ENCODE data around the gene ENPP3. TPM values are rescaled to one million over a fixed set of nuclear protein-coding genes. Genes with fewer than 3 reads are reported as not detected.
A peak's percentile ranks its signal among the peaks of the same experiment; 100 is the strongest.

Gene ENPP3
- total RNA-seq, 1 experiment from 2014 or later = not detected

DNA sequence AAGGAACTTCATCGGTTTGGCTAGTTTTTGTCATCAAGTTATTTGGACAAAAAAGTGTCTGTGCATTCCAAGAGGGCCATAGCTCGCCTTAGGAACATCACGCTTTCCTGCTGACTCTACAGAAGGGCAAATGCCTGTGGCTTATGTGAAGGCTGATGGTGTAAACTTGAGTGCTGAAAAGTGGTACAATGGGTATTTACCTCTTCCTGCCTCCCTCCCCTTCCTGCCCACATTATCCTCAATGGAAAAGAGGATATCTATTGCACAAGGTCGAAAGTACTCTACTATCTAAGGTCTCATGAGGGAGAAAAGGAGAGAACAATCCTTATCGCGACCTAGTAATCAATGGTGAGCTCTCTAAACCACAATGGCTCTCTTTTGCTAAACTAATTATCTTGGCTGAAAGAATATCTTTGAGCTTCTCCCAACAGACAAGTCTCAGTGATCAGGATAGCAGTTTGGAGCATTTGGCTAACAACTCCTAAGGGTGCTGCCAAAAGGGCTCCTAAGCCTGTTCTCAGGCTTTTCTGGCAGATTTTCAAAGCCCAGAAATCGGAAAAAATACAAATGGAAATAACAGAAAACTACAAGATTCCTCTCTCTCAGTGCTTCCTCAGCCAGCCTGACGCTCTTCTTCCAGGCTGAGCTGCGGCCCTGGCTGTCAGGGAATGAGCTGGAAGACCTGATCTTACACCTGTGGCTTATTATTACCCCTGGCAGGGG is 128.1 kb downstream of the ENPP3 start:
- DNase-seq (ENCODE audit: low spot score) = no peak

DNA sequence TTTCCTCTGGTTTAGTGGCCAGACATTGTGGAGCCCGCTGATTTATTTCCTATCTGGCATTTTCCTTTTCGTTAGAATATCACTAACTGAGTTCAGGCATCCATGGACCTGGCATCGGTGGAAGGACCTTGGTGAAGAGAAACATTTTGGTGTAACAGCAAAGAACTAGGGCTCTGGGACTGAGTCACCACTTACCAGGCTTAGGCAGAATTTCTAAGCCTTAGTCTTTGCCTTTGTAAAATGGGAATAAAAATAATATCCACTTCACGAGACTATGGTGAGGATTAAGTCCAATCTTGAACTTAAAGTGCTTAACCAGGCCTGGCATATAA is 128.7 kb downstream of the ENPP3 start:
- DNase-seq (ENCODE audit: low spot score) = no peak

DNA sequence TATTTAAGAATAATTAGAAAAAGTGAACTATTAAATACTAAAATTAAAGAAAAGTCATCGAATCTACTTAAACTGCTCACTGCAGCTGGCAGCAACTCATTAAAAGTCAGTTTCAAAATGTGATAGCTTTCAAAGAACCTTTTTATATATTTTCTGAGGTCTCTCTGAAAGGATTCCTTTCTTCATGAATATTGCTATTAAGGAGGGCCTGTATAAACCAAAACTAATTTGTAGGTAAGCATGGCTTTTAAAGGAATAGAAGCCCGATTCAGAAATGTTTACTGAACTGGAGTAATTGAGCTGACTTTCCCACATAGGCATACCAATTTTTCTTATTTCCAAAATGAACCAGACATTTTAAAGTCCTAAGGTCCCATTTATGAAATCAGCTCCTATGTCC is 129.5 kb downstream of the ENPP3 start:
- no peak for DNase-seq (ENCODE audit: low spot score)

DNA sequence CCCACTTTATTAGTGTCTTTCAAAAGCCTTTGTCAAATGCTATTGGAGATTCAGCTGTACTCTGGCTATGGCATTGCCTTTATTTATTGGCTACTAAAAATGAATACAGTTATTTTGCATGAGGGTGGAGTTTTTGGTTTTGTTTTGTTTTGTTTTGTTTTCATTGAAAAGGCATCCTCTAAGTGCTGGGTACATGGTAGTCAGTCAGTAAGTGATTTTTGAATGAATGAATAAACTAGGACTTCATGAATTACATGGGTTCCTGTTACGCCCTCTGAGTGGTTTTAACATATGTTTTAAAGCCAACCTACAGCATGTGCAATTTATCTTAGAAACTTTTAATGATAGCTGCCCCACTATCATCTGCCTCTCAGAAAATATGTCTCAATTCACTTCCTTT is 131.9 kb downstream of the ENPP3 start:
- DNase-seq (ENCODE audit: low spot score) = no peak

DNA sequence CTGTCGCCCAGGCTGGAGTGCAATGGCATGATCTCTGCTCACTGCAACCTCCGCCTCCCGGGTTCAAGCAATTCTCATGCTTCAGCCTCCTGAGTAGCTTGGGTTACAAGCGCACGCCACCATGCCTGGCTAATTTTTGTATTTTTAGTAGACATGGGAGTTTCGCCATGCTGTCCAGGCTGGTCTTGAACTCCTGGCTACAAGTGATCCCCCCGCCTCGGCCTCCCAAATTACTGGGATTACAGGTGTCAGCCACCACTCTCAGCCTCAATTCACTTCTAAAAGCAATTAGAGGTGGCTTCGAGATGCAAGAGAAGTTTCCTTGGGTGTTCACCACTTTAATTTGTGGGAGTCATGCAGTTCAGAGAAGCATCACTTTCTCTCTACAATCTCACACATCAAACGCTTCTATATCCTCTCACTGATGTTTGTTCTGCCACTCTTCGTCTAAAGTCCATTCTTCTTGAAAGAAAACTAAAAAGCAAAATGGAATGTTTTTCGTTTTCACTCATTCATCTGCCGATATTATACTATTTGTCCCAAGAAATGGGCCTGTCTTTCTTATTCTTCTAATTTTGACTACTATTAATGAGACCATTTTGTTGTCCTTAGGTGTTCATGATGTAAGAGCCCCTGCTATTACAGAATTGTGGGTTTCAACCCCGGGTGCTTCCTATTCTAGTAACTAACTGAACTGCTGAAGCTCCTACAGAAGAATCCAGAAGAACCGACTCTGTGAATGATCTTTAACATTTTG is 132.5 kb downstream of the ENPP3 start:
- DNase-seq (ENCODE audit: low spot score) = no peak

DNA sequence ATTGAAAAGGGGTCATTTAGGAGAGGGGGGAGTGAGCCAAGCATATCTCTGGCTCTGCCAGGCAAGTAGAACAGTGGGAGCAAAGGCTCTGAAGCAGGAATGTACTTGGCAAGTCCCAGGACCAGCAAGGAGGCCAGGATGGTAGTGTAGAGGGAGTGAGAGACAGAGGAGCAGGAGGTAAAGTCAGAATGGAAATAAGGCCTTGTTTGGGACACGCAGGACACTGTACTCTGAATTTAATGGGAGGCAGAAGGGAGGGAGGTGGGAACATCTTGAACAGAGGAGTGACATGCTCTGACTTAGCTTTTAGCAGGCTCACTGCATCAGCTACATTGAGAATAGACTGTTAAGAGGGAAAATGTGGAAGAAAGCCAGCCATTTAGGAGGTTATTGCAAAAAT is 133.7 kb downstream of the ENPP3 start:
- DNase-seq (ENCODE audit: low spot score) = no peak

DNA sequence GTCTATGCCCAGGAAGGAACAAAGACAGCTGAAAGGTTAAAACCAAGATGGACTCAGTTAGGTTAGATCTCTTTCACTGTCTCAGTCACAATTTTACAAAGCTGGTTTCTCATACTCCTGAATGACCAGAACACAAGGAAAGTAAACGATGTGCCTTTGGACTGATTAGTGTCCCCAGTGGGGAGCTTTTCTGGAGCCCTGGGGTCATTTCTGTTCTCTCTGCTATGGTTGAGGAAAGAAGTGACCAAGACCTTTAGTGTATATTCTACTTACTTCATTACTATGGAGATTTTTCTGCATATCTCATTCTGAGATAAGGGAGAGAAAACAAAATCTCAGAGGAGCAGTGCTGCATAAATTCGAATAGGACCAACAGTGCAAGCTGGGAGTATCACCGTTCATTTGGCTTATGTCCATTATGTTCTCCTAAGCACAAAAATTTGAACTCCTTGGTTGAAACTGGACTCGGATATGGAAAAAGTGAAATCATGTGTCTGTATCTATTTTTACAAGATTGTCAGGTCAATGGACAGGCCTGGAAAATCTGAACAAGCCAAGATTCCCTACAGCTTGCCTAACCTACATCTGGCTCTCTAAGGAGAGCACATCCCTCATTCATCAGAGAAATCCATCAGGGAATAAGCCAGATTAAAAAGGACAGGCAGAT is 136.3 kb downstream of the ENPP3 start:
- DNase-seq (ENCODE audit: low spot score) = no peak

DNA sequence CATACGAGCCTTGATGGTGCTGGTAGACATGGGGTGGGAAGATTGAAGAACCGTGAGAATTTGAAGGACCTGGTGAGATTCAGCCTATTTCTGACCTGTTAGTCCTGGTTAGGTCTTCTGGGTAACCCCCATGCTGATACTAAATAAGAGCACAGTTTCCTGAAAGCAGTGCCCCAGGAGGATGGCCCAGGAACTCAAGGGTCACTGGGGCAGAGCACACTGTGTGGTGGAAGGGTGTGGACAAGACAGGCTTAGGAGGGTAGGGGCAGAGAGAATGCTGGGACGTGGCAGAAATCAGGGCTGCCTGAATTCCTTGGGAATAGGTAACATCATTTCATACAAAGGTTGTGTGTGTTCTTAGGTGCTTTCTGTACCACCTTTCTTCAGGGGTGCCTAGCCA is 138.8 kb downstream of the ENPP3 start:
- no peak for DNase-seq (ENCODE audit: low spot score)

DNA sequence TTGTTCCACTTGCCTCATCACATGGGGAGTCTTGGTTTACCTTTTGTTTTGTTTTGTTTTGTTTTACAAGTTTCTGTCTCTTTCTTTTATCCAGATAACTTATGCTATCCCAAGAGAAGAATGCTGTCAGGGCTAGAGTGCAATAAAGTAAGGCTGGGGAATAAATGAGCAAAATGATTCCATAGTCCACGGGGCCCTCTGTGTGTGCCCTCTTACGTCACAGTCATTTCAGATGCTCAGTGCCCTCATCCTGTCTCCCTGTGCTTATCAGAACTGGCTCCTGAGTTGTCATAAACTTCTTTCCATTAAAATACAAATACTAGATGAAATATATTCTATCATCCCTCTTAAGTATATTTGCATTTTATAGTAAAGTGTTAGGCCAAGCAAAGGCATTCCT is 139.9 kb downstream of the ENPP3 start:
- DNase-seq (ENCODE audit: low spot score) = no peak

DNA sequence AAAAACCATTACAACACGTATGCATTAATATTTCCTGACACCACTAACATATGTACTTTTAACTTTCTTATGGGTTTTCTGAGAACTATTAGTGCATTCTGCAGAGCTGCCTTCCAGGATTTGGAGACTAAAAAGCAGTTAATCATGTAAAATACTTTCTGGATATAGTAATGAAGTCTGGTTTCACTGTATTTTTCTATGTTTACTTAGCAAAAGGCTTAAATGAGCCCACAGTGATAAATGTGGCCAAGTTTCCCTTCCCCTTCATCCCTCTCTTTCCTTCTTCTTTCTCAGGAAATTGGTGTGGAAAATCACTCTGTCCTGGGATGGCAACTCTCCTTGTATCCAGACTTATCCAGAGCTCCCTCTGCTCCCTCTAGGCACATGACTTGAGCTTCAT is 141.1 kb downstream of the ENPP3 start:
- no peak for DNase-seq (ENCODE audit: low spot score)

DNA sequence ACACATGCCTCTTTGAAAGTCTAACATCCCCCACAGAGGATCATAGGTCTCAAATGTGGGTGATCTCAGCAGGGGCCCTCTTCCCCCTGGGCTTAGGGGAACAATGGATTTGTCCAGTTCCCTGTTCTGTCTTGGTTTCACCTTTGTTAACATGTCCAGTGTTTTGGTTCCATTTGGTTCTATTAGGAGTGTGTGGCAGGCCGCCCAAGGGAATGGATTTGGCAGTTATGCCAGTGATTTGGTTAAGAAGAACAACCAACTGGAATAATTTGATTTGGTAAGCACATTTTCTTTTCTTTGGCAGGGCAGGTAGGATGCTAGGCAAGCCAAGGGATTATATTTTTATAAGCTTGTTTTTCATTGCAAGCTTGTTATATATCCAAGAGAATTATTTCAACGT is 142.2 kb downstream of the ENPP3 start:
- DNase-seq (ENCODE audit: low spot score) = no peak

DNA sequence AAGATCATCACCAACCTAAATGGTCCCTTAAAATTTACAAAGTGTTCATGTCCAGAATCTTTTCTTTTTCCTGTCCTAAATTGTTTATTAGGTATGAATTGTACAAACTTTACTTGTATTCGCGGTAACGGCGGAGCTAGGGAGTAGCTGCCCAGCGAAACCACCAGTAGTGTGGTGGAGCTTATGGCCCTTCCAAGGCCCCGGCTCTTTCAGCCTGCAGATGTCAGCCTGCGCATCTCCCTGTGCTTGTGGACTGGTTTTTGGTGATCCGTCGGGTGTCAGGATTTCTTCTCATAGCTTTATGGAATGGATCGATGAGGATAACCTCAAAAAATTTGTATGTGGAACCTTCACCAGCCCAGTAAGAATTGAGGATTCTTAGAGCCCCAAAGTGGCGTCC is 143.5 kb downstream of the ENPP3 start:
- no peak for DNase-seq (ENCODE audit: low spot score)

DNA sequence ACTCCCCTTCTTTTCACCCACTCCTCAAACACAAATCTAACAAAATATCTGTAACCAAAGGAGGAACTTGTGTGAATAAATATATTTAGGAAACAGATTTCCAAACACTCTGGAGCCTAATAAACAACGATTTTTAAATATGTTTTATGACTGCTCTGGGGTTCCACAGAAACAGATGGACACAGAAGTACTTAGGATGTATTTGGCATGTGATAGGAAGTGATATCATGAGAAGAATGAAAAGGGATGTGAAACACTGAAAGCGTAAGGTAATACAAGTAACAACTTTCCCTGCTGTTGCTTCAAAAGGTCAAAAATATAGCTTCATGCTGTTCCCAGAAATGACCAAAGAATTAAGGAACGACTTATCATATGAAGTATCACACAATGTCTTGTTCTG is 144.6 kb downstream of the ENPP3 start:
- no peak for DNase-seq (ENCODE audit: low spot score)

DNA sequence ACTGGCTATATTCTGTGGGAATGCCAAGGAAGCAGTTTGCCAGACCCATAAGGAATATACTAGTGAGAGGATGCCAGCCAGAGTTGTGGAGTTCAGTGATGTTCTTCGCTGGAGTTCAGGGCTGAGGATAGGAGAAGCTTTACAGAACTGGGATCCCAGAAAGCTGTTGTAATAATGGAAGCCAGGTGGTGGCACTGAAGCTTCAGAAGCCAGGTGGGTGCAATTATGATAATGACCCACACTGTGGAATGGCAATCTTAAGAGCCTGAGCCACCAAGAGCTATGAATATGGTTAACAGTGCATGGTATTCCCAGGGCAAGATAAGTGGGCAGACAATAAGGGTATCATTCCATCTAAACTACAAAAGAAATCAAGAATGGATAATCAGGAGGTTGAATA is 145.7 kb downstream of the ENPP3 start:
- peak; percentile 35 for DNase-seq (ENCODE audit: low spot score)

DNA sequence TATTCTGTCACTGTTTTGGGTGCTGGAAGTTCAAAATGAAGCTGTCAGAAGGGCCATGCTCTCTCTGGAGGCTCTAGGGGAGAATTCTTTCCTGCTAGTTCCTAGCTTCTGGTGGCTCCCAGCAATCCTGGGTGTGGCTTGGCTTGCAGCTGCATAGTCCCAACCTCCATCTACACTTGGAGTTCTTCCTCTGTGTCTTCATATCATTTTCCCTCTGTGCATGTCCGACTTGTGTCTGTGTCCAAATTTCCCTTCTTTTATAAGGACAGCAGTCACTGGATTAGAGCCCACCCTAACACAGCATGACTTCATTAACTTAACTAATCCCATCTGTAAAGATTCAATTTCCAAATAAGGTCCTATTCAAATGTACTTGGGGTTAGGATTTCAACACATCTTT is 147.5 kb downstream of the ENPP3 start:
- DNase-seq (ENCODE audit: low spot score) = no peak

DNA sequence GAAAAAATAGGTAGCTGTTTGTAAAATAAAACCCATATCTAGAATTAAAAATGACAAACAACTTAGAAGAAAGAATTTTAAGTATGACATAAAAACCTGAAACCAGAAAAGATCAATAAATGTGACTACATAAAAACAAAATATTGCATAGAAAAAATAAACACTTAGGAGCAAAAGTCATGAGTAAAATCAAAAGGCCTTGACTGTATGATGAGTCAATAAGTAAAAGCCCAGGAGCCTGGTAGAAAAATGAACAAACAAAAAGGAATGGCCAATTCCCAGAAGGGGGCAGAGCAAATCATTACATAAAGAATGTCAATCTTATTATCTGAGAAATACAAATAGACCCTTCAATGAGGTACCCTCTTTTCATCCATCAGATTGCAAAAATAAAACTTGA is 150.0 kb downstream of the ENPP3 start:
- DNase-seq (ENCODE audit: low spot score) = no peak

DNA sequence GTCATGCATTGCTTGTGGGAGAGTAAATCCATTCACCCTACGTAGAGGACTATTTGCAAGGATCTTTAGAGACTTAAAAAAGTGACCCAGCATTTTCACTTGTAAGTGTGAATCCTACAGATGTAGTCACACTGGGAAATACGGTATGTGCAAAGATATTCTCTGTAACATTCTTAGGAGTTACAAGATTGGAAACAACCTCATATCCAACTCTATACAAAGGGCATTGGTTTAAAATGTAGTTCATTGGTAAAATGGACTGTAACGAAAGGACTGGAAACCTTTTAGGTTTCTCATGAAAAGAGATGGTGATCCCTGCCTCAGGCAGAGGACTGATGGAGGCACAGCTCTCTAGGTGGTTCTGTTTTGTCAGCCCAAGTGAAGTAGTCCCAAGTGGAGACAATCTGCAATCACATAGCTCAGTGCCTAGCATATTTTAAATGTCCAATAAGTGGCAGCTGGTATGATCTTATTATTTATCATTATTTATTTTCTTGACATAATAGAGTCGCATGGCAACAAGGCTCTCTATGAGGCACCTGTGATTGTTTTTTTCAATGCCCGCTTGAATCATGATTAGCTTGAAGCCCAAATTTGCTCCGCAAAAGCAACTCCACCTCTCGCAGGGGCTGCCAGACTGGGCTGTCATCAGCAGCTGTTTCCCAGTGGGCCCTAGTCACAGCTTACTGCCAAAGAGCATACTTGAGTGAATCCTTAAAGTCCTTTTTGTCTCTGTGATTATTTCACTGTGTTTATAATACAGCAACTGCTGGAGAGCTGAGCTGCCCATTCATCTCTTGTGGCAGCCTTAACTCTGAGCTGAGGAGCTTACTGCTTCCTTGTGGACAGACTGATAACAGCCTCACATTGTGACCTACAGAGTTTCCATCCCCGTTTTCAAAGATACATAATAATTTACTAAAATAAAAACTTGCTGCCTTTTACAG is 150.9 kb downstream of the ENPP3 start:
- DNase-seq (ENCODE audit: low spot score) = no peak

DNA sequence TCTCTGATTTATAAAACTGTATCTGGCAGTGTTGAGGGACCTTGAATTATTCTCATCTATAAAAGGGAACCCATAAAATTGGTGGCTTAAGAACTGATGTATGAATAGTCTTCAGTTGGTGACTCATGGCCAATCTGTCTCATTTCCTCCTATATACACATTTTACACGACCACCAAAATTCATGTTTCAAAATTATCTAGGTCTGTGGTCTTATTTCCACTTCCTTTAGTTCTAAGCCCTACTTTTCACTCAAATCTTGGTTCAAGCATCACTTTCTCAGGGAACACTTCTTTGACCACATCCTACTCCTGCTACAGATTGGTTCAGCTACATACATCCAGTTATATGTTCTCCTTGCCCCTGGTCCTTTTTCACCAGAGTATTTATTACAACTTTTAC is 152.1 kb downstream of the ENPP3 start:
- DNase-seq (ENCODE audit: low spot score) = no peak

DNA sequence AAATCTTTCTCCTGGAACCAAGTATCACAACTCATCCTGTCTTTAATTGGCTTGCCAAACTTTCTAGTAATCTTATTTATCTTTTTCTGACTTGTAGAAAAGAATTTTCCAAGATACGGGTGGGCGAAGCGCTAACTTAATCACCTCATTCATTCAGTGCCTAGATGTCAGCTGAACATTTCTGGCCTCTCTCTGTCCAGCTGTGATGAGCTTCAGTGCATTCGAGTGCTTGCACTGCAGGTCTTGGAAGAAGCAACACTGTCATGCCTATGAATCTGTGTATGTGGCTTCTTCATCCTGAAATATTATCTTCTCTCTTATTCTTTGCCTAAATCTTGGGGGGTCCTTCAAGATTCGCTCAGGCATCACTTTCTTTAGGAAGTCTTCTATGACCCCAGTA is 154.4 kb downstream of the ENPP3 start:
- no peak for DNase-seq (ENCODE audit: low spot score)

DNA sequence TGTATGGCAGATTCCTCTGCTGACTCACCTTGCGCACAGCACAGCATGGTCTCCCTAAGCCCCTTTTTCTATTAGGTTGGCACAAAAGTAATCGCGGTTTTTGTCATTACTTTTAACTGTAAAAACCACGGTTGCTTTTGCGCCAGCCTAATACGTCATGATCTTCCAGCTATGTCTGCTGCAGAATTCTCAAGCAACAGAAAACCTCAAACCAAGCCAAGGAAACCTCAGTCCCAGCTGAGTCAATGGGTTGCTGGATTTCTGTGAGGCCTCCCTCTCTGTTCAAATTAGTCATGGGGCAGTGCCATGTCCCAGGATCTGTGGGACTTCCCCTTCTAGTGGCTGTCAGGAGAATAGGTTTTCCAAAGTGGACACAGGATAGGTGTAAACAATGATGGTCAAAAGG is 155.0 kb downstream of the ENPP3 start:
- peak; percentile 12 for DNase-seq (ENCODE audit: low spot score)

DNA sequence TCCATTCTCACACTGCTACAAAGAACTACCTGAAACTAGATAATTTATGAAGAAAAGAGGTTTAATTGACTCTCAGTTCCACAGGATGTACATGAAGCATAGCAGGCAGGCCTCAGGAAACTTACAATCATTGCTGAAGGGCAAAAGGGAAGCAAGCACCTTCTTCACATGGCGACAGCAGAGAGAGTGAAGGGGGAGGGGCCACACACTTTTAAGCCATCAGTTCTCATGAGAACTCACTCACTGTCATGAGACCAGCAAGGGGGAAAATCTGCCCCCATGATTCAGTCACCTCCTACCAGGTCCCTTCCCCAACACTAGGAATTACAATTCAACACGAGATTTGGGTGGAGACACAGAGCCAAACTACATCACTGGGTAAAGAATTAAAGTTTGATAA is 158.3 kb downstream of the ENPP3 start:
- no peak for DNase-seq (ENCODE audit: low spot score)

All from HT-29 (cell line).